HG03139 (cell line): ENCODE data around the gene ADAMTS4.

Experiments used
- ATAC-seq: cut with Tn5 transposase; IDR thresholded peaks from one replicate; pipeline ENCODE4 v1.9.1; 2021; ENCODE audit not compliant: unreplicated experiment

Gene ADAMTS4

GRCh38 chr1:161157867-161158266 is 41.0 kb downstream of the ADAMTS4 start:
- no peak for ATAC-seq

- peak; percentile 74 for ATAC-seq
Measured at GRCh38 chr1:161153682-161154337, 45.0 kb downstream of the ADAMTS4 start, which contains the start of gene UFC1. Gene UFC1, plus strand, starts transcription at chr1:161153978. Its CDS starts 20 bp downstream, at chr1:161153998.

GRCh38 chr1:161153176-161153575 is 45.7 kb downstream of the ADAMTS4 start:
- no peak for ATAC-seq

- ATAC-seq, result no peak
Measured at GRCh38 chr1:161145832-161146231, 53.0 kb downstream of the ADAMTS4 start.

- no peak for ATAC-seq
Measured at GRCh38 chr1:161140755-161141400, 58.0 kb downstream of the ADAMTS4 start.

GRCh38 chr1:161139766-161140165 is 59.1 kb downstream of the ADAMTS4 start:
- ATAC-seq, result no peak

GRCh38 chr1:161138431-161138830 is 60.4 kb downstream of the ADAMTS4 start:
- ATAC-seq, result no peak

- ATAC-seq, result no peak
Measured at GRCh38 chr1:161137881-161138280, 61.0 kb downstream of the ADAMTS4 start.
